Esophagus squamous epithelium (tissue), 5 donors: Measurements from ENCODE around the gene OR1S2. TPM values are rescaled to one million over a fixed set of nuclear protein-coding genes. Genes with fewer than 3 reads are reported as not detected.
"Not testable (repeated sequence)": the region's sequence is repeated elsewhere in the genome, so short reads cannot be mapped to it uniquely, and the experiment has no call there.

ENCODE experiments used
- DNase-seq: peaks from one replicate; lab custom pipeline; 2025; lab: John Stamatoyannopoulos, UW
- H3K27ac ChIP-seq, 4 donors: fragments of 200-600 bp; sonication (generic); one replicate each; pipeline ENCODE4 v1.5.1; 2016 to 2019; ENCODE audit warnings: mild to moderate bottlenecking in 1 of 4
- H3K27me3 ChIP-seq, 4 donors: fragments of 200-600 bp; sonication (generic); 1 replicate in 3 of 4; 2 replicates in 1 of 4; pipeline versions ENCODE4 v1.5.1 to v1.6.0; 2017 to 2021; ENCODE audit warnings: antibody characterized with exemption in 1 of 4
- H3K36me3 ChIP-seq, 3 donors: fragments of 200-600 bp; sonication (generic); one replicate each; pipeline ENCODE4 v1.5.1; 2016 to 2019
- H3K4me1 ChIP-seq, 3 donors: fragments of 200-600 bp; sonication (generic); one replicate each; pipeline ENCODE4 v1.5.1; 2017 to 2019
- H3K4me3 ChIP-seq, 4 donors: fragments of 200-600 bp; sonication (generic); 1 replicate in 3 of 4; 2 replicates in 1 of 4; pipeline ENCODE4 v1.5.1; 2016 to 2019; ENCODE audit warnings: mild to moderate bottlenecking in 2 of 4, moderate library complexity in 1 of 4
- H3K9me3 ChIP-seq, 3 donors: fragments of 200-600 bp; sonication (generic); one replicate each; pipeline ENCODE4 v1.5.1; 2016 to 2019
- POLR2A ChIP-seq, 4 donors: fragments of 450-650 bp; IDR thresholded peaks; one replicate each; pipeline ENCODE4 v1.6.1; 2017; ENCODE audit warnings: antibody characterized with exemption in 4 of 4, mild to moderate bottlenecking in 4 of 4, moderate library complexity in 3 of 4
- WGBS, 2 donors: methylation state at CpG; one replicate each; pipeline ENCODE4 v1.1.5; 2018; 5-methylcytosine and 5-hydroxymethylcytosine counted together
- intact Hi-C: fragments of 100-400 bp; cut with DNase I; formaldehyde crosslinking; loops from one replicate; pipeline ENCODE4 v1.15.0; 2022
- total RNA-seq, 4 donors: library from RNA; depleted of rRNA; stranded (reverse); fragments of >200 nt; gene quantifications; one replicate each; pipeline ENCODE4 v1.1.0, GENCODE V29; 2016
- TF ChIP-seq, protein P1 (sequence below), 6 experiments: fragments of 450-650 bp in 4 of 6; fragments of 200-600 bp in 2 of 6; sonication (generic) in 2 of 6; IDR thresholded peaks; one replicate each; pipeline ENCODE4 v1.5.1; 2016 to 2019; ENCODE audit warnings: antibody characterized with exemption in 6 of 6, mild to moderate bottlenecking in 4 of 6, moderate library complexity in 4 of 6
- donor health status: DM: yes; HTN: yes; CAD: no.

OR1S2 gene
- total RNA-seq: not detected

GRCh38 chr11:58204042-58204441, at the start of gene OR1S2:
TSS of gene OR1S2 (minus strand) at chr11:58204142. CDS start at chr11:58204142, 0 bp downstream.
- no peak for DNase-seq
- Histone ChIP-seq H3K36me3 (no peaks in the 10 kb centered on the region), H3K27me3 (no peaks in the 10 kb centered on the region), H3K9me3 (no peaks in the 10 kb centered on the region), H3K27ac (no peak within 1 kb of the TSS), H3K4me3 (no peak within 1 kb of the TSS), H3K4me1 (no peaks in the 10 kb centered on the region)
- intact Hi-C loops: no loop called here
- TF ChIP-seq POLR2A (IDR thresholded peaks at IDR 0.05): no peak
- TF ChIP-seq, protein P1, sequence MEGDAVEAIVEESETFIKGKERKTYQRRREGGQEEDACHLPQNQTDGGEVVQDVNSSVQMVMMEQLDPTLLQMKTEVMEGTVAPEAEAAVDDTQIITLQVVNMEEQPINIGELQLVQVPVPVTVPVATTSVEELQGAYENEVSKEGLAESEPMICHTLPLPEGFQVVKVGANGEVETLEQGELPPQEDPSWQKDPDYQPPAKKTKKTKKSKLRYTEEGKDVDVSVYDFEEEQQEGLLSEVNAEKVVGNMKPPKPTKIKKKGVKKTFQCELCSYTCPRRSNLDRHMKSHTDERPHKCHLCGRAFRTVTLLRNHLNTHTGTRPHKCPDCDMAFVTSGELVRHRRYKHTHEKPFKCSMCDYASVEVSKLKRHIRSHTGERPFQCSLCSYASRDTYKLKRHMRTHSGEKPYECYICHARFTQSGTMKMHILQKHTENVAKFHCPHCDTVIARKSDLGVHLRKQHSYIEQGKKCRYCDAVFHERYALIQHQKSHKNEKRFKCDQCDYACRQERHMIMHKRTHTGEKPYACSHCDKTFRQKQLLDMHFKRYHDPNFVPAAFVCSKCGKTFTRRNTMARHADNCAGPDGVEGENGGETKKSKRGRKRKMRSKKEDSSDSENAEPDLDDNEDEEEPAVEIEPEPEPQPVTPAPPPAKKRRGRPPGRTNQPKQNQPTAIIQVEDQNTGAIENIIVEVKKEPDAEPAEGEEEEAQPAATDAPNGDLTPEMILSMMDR (IDR thresholded peaks at IDR 0.05): no peak

- intact Hi-C loops: no loop called here
- no peaks in the 10 kb centered on the region for H3K36me3 ChIP-seq
- H3K27ac ChIP-seq: no peak overlapping the region
- TF ChIP-seq, protein P1 (IDR thresholded peaks at IDR 0.05): no peak
- TF ChIP-seq POLR2A (IDR thresholded peaks at IDR 0.05): no peak
- WGBS, 2 donors: 96 to 97% methylated on average over 2 of the region's 2 CpGs
- no peak overlapping the region for H3K4me3 ChIP-seq
- H3K4me1 ChIP-seq: no peaks in the 10 kb centered on the region
- H3K27me3 ChIP-seq: no peaks in the 10 kb centered on the region
- H3K9me3 ChIP-seq: no peaks in the 10 kb centered on the region
- no peak for DNase-seq
Measured at GRCh38 chr11:58243954-58244353, 40.0 kb upstream of the OR1S2 start.

GRCh38 chr11:58227956-58228615, 24.1 kb upstream of the OR1S2 start:
- no peak for TF ChIP-seq POLR2A (IDR thresholded peaks at IDR 0.05)
- TF ChIP-seq, protein P1 (IDR thresholded peaks at IDR 0.05): no peak
- WGBS, 2 donors: 85 to 87% methylated on average over 23 to 32 of the region's 32 CpGs
- no peak for DNase-seq
- no peak overlapping the region for H3K27ac ChIP-seq
- H3K9me3 ChIP-seq: no peaks in the 10 kb centered on the region
- peaks cover 0 to under 1% (median 0%) of the 10 kb centered on the region in 3 donors for H3K4me1 ChIP-seq
- H3K36me3 ChIP-seq: no peaks in the 10 kb centered on the region
- H3K4me3 ChIP-seq: no peak overlapping the region
- intact Hi-C loops: no loop called here
- H3K27me3 ChIP-seq: no peaks in the 10 kb centered on the region

- Histone ChIP-seq H3K36me3 (no peaks in the 10 kb centered on the region), H3K4me3 (no peak overlapping the region), H3K9me3 (no peaks in the 10 kb centered on the region), H3K4me1 (peaks cover 0 to 10% (median 0%) of the 10 kb centered on the region in 3 donors), H3K27me3 (no peaks in the 10 kb centered on the region), H3K27ac (no peak overlapping the region)
- no peak for TF ChIP-seq POLR2A (IDR thresholded peaks at IDR 0.05)
- TF ChIP-seq, protein P1 (IDR thresholded peaks at IDR 0.05): no peak
- 39 to 45% methylated on average over 7 of the region's 7 CpGs for WGBS, 2 donors
- DNase-seq: no peak
- intact Hi-C loops: no loop called here
Measured at GRCh38 chr11:58222721-58223120, 18.8 kb upstream of the OR1S2 start.

DNA sequence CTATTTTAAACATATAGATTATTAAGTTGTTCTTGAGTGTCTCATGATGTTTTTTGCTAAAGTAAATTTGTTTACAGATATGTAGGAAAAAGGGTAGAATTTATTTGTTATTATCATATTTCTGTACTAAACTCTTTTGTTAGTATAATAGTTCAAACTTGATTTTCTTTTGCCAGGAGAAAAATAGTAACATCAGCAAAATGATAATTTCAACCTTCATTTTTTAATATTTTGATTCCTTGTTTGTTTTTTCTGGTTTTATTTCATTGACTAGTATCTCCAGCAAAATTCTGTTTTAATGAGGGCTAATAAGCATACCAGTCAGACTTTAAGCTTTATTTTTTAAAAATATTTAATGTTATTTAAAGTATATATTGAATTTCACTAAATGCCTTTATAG, 12.5 kb upstream of the OR1S2 start:
- intact Hi-C loops: no loop called here
- H3K4me3 ChIP-seq: no peak overlapping the region
- no peak for DNase-seq
- TF ChIP-seq, protein P1 (IDR thresholded peaks at IDR 0.05): no peak
- TF ChIP-seq POLR2A (IDR thresholded peaks at IDR 0.05): no peak
- H3K9me3 ChIP-seq: no peaks in the 10 kb centered on the region
- H3K27ac ChIP-seq: no peak overlapping the region
- H3K36me3 ChIP-seq: no peaks in the 10 kb centered on the region
- no peaks in the 10 kb centered on the region for H3K4me1 ChIP-seq
- no peaks in the 10 kb centered on the region for H3K27me3 ChIP-seq

- H3K9me3 ChIP-seq, H3K27ac ChIP-seq, DNase-seq, H3K4me1 ChIP-seq, H3K4me3 ChIP-seq, intact Hi-C loops, H3K27me3 ChIP-seq, H3K36me3 ChIP-seq: not testable (repeated sequence)
- WGBS, 2 donors: 77 to 84% methylated on average over 2 of the region's 2 CpGs
Measured at GRCh38 chr11:58212420-58212819, 8.5 kb upstream of the OR1S2 start, which contains the start of gene OR1S1. TSS of gene OR1S1 (plus strand) at chr11:58212720.
